Right lobe of liver (tissue), 4 donors: ENCODE data around the gene LRP6.

Experiments
- CTCF ChIP-seq, 4 donors: fragments of 200-600 bp in 3 of 4; fragments of 450-650 bp in 1 of 4; IDR thresholded peaks; one replicate each; pipeline versions ENCODE4 v1.5.1 to v1.8.0; 2016 to 2022; ENCODE audit warnings: antibody characterized with exemption in 4 of 4, mild to moderate bottlenecking in 2 of 4
- POLR2A ChIP-seq: fragments of 450-650 bp; IDR thresholded peaks from one replicate; pipeline ENCODE4 v1.6.1; 2017; ENCODE audit warnings: antibody characterized with exemption, mild to moderate bottlenecking
- donor health status: DM: no; HTN: no; CAD: no.
- donor health status: DM: no; HTN: no; CAD: no.
- donor health status: DM: no; HTN: yes; CAD: no.

DNA sequence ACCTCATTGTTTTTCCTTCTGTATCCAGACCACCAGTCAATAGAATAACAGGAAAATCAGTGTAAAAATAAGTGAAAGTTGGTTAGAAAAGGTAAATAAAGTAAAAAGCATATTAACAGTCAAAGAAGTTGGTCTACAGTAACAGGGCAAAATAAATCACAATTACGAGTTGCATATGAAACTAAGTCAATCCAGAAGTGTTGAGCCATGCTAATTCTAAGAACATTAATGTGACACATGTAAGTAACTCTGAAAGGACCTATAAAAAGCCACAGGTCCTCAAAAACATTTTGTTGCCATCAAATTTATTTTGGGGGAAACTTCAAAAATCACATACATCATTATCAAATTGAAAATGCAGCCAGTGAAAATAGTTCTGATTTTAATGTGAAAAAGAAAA, 56.4 kb downstream of the LRP6 start:
- TF ChIP-seq CTCF (IDR thresholded peaks at IDR 0.05) (no peak), POLR2A (no peak)
